ENCODE results near the gene WFS1.

- no peak for TF ChIP-seq CTCF (IDR thresholded peaks at IDR 0.05)
- no peak for TF ChIP-seq POLR2A (IDR thresholded peaks at IDR 0.05)
Measured at GRCh38 chr4:6308899-6309643, 39.4 kb downstream of the WFS1 start.

All from right lobe of liver (tissue), 4 donors.